ENCODE measurements around the gene APMAP. TPM values are rescaled to one million over a fixed set of nuclear protein-coding genes. Genes with fewer than 3 reads are reported as not detected.

Gene APMAP
- total and polyA plus RNA-seq, 4 donors, result 132 to 378 (median 234) TPM

- Histone ChIP-seq H3K9ac (ENCODE audit: low read depth in 1 of 2, low read length in 2 of 2) (no peak overlapping the region), H3K4me3 (ENCODE audit: low read depth in 1 of 3, low read length in 3 of 3) (no peak overlapping the region), H3K27me3 (ENCODE audit: control insufficient read depth in 4 of 4, insufficient read depth in 4 of 4, low read length in 3 of 4) (no peaks in the 10 kb centered on the region), H3K27ac (ENCODE audit: low read depth in 1 of 2, low read length in 2 of 2) (no peak overlapping the region), H3K36me3 (ENCODE audit: control insufficient read depth in 4 of 4, insufficient read depth in 3 of 4, low read depth in 1 of 4, low read length in 3 of 4) (no peaks in the 10 kb centered on the region), H3K4me1 (ENCODE audit: control insufficient read depth in 4 of 4, insufficient read depth in 4 of 4, low read length in 3 of 4) (peaks cover 10 to 52% (median 36%) of the 10 kb centered on the region in 4 donors), H3K9me3 (ENCODE audit: control insufficient read depth in 4 of 4, low read length in 3 of 4) (no peaks in the 10 kb centered on the region)
- TF ChIP-seq JUND (IDR thresholded peaks at IDR 0.05) (no peak), HNF4G (IDR thresholded peaks at IDR 0.05) (no peak), ATF3 (IDR thresholded peaks at IDR 0.05) (no peak), RAD21 (IDR thresholded peaks at IDR 0.05) (no peak), FOXA2 (IDR thresholded peaks at IDR 0.05) (no peak), EGR1 (IDR thresholded peaks at IDR 0.05; ENCODE audit: low read depth in 2 of 2) (no peak), MAX (IDR thresholded peaks at IDR 0.05) (no peak), TAF1 (conservative IDR thresholded peaks at IDR 0.05) (no peak), RXRA (IDR thresholded peaks at IDR 0.05) (no peak), SP1 (IDR thresholded peaks at IDR 0.05) (no peak), ZBTB33 (IDR thresholded peaks at IDR 0.05) (no peak), YY1 (IDR thresholded peaks at IDR 0.05) (no peak), CTCF (IDR thresholded peaks at IDR 0.05; ENCODE audit: low read depth, low read length, missing input control) (no peak), REST (IDR thresholded peaks at IDR 0.05) (no peak), NR2F2 (IDR thresholded peaks at IDR 0.05) (no peak), HNF4A (conservative IDR thresholded peaks at IDR 0.05) (no peak)
- 83% methylated on average over 15 of the region's 15 CpGs for WGBS
- DNase-seq (ENCODE audit: low spot score), result no peak
Observed at GRCh38 chr20:25037288-25038102, 44.9 kb upstream of the APMAP start.

All from liver (tissue), 9 donors.